ENCODE results near the gene CAMK2D. TPM values are rescaled to one million over a fixed set of nuclear protein-coding genes. Genes with fewer than 3 reads are reported as not detected.

The CAMK2D gene
- total and polyA plus RNA-seq, 2 donors, result 23.0 to 27.9 TPM

- 90% methylated on average over 2 of the region's 2 CpGs for WGBS
- H3K4me1 ChIP-seq (ENCODE audit: control insufficient read depth in 2 of 2, insufficient read depth in 2 of 2, low read length in 2 of 2), result no peaks in the 10 kb centered on the region
- DNase-seq (ENCODE audit: low read depth in 6 of 9, low spot score in 9 of 9), result no peak
Measured at GRCh38 chr4:113404841-113405240, 356.7 kb downstream of the CAMK2D start.

GRCh38 chr4:113404167-113404571 lies 357.4 kb downstream of the CAMK2D start:
- no peaks in the 10 kb centered on the region for H3K36me3 ChIP-seq (ENCODE audit: control insufficient read depth in 2 of 2, insufficient read depth in 2 of 2, low read length in 1 of 2)
- WGBS, result 96% methylated on average over 4 of the region's 4 CpGs
- H3K27ac ChIP-seq (ENCODE audit: low read depth in 1 of 2, low read length in 1 of 2), result no peak overlapping the region
- no peaks in the 10 kb centered on the region for H3K9me3 ChIP-seq (ENCODE audit: control insufficient read depth in 2 of 2, insufficient read depth in 1 of 2, low read length in 1 of 2)
- H3K4me3 ChIP-seq (ENCODE audit: low read length in 2 of 2), result no peak overlapping the region
- H3K27me3 ChIP-seq (ENCODE audit: control insufficient read depth in 2 of 2, insufficient read depth in 1 of 2, low read length in 1 of 2), result no peaks in the 10 kb centered on the region
- DNase-seq (ENCODE audit: low read depth in 6 of 9, low spot score in 9 of 9), result no peak
- no peaks in the 10 kb centered on the region for H3K4me1 ChIP-seq (ENCODE audit: control insufficient read depth in 2 of 2, insufficient read depth in 2 of 2, low read length in 2 of 2)

More at GRCh38 chr4:113404841-113405240, 356.7 kb downstream of the CAMK2D start:
- no peaks in the 10 kb centered on the region for H3K36me3 ChIP-seq (ENCODE audit: control insufficient read depth in 2 of 2, insufficient read depth in 2 of 2, low read length in 1 of 2)
- no peaks in the 10 kb centered on the region for H3K9me3 ChIP-seq (ENCODE audit: control insufficient read depth in 2 of 2, insufficient read depth in 1 of 2, low read length in 1 of 2)
- H3K27ac ChIP-seq (ENCODE audit: low read depth in 1 of 2, low read length in 1 of 2), result no peak overlapping the region
- no peaks in the 10 kb centered on the region for H3K27me3 ChIP-seq (ENCODE audit: control insufficient read depth in 2 of 2, insufficient read depth in 1 of 2, low read length in 1 of 2)
- no peak overlapping the region for H3K4me3 ChIP-seq (ENCODE audit: low read length in 2 of 2)

Other genes with a start within 250 kb of the CAMK2D start
- 3.1 TPM for gene ARSJ, start 217.9 kb upstream of the CAMK2D start, total RNA-seq
- 1.1 TPM for gene ARSJ, start 217.9 kb upstream of the CAMK2D start, polyA plus RNA-seq